Astrocyte of the spinal cord (primary cell): ENCODE measurements around the gene VAMP3.

ENCODE experiments used
- DNase-seq: peaks from one replicate; pipeline ENCODE4 v3.0.0; 2011; ENCODE audit warnings: low read depth, low spot score
- H3K4me3 ChIP-seq: 2 replicates; pipeline ENCODE4 v1.5.1; 2011; ENCODE audit warnings: low read depth, mild to moderate bottlenecking, low read length, moderate library complexity
- CTCF ChIP-seq: IDR thresholded peaks from 2 replicates; pipeline ENCODE4 v1.5.1; 2012; ENCODE audit warnings: low read depth, mild to moderate bottlenecking, low read length, inconsistent platforms
- in situ Hi-C: cut with HindIII; loops from 2 replicates; pipeline ENCODE4 v1.10.0; 2017; ENCODE audit warnings: low sequenced_read_pairs

Gene VAMP3

GRCh38 chr1:7771823-7772299 lies 765 bp downstream of the VAMP3 start:
- no peak for TF ChIP-seq CTCF
- no peak for DNase-seq
- in situ Hi-C loops: no loop called here
- peak overlapping the region; percentile 84 for H3K4me3 ChIP-seq

- in situ Hi-C loops: no loop called here
- no peak for DNase-seq
- no peak overlapping the region for H3K4me3 ChIP-seq
- TF ChIP-seq CTCF: no peak
These were observed 6.5 kb downstream of the VAMP3 start for GRCh38 chr1:7777591-7777990.

- TF ChIP-seq CTCF: no peak
- no peak overlapping the region for H3K4me3 ChIP-seq
- in situ Hi-C loops: no loop called here
- no peak for DNase-seq
These were observed 7.1 kb downstream of the VAMP3 start for GRCh38 chr1:7778133-7778628.

GRCh38 chr1:7780976-7781375 lies 9.9 kb downstream of the VAMP3 start:
- in situ Hi-C loops: no loop called here
- no peak for DNase-seq
- H3K4me3 ChIP-seq: no peak overlapping the region
- no peak for TF ChIP-seq CTCF

- TF ChIP-seq CTCF: no peak
- no peak overlapping the region for H3K4me3 ChIP-seq
- DNase-seq: no peak
- in situ Hi-C loops: no loop called here
These were observed 10.4 kb downstream of the VAMP3 start for GRCh38 chr1:7781501-7781900.

- no peak for DNase-seq
- in situ Hi-C loops: no loop called here
- no peak for TF ChIP-seq CTCF
- H3K4me3 ChIP-seq: no peak overlapping the region
These were observed 10.9 kb downstream of the VAMP3 start for GRCh38 chr1:7781923-7782495.
